ENCODE data around the gene NTRK2. TPM values are rescaled to one million over a fixed set of nuclear protein-coding genes. Genes with fewer than 3 reads are reported as not detected.

NTRK2 gene
- total RNA-seq, 1 donor from 2014 or later, result 3.8 TPM

GRCh38 chr9:84703793-84704192, 34.3 kb downstream of the NTRK2 start:
- H3K36me3 ChIP-seq, result no peaks in the 10 kb centered on the region
- TF ChIP-seq, protein P1, sequence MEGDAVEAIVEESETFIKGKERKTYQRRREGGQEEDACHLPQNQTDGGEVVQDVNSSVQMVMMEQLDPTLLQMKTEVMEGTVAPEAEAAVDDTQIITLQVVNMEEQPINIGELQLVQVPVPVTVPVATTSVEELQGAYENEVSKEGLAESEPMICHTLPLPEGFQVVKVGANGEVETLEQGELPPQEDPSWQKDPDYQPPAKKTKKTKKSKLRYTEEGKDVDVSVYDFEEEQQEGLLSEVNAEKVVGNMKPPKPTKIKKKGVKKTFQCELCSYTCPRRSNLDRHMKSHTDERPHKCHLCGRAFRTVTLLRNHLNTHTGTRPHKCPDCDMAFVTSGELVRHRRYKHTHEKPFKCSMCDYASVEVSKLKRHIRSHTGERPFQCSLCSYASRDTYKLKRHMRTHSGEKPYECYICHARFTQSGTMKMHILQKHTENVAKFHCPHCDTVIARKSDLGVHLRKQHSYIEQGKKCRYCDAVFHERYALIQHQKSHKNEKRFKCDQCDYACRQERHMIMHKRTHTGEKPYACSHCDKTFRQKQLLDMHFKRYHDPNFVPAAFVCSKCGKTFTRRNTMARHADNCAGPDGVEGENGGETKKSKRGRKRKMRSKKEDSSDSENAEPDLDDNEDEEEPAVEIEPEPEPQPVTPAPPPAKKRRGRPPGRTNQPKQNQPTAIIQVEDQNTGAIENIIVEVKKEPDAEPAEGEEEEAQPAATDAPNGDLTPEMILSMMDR (IDR thresholded peaks at IDR 0.05; ENCODE audit: borderline replicate concordance), result no peak
- H3K4me3 ChIP-seq, result no peak overlapping the region
- H3K27me3 ChIP-seq (ENCODE audit: low read depth), result peaks cover 13% of the 10 kb centered on the region
- no peaks in the 10 kb centered on the region for H3K4me1 ChIP-seq
- no peak for DNase-seq
- H3K9me3 ChIP-seq (replicated peaks), result no peaks in the 10 kb centered on the region
- intact Hi-C loops (cut with micrococcal nuclease), result no loop called here
- H3K27ac ChIP-seq (replicated peaks), result no peak overlapping the region

- H3K36me3 ChIP-seq, result no peaks in the 10 kb centered on the region
- DNase-seq, result no peak
- no peaks in the 10 kb centered on the region for H3K4me1 ChIP-seq
- no peak overlapping the region for H3K27ac ChIP-seq (replicated peaks)
- H3K4me3 ChIP-seq, result no peak overlapping the region
- no peaks in the 10 kb centered on the region for H3K9me3 ChIP-seq (replicated peaks)
- H3K27me3 ChIP-seq (ENCODE audit: low read depth), result peaks cover 13% of the 10 kb centered on the region
- TF ChIP-seq, protein P1 (IDR thresholded peaks at IDR 0.05; ENCODE audit: borderline replicate concordance), result no peak
- intact Hi-C loops (cut with micrococcal nuclease), result no loop called here
These were observed 35.6 kb downstream of the NTRK2 start for GRCh38 chr9:84705128-84705527.

DNA sequence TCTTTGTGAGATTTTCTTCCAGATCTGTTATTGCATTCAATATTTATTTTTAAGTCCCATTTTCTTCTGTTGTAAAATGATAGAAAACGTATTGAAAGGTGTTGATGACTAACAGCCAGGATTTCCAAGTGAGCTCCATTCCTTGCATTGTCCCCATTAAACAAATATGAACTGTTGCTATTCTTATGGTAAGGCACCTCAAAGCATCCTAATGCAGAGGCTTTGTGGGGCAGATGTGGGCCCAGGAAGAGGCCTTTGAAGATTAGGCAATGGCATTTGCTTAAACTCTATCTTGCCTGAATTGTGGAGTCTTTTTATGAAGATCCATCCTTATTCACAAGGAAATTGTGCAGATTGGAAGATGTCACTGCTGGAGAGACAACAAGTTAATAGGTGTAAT, 38.9 kb downstream of the NTRK2 start:
- Histone ChIP-seq H3K27ac (replicated peaks) (no peak overlapping the region), H3K27me3 (ENCODE audit: low read depth) (peaks cover 7% of the 10 kb centered on the region), H3K9me3 (replicated peaks) (no peaks in the 10 kb centered on the region), H3K4me1 (peaks cover 17% of the 10 kb centered on the region), H3K4me3 (no peak overlapping the region), H3K36me3 (no peaks in the 10 kb centered on the region)
- DNase-seq, result no peak
- TF ChIP-seq, protein P1 (IDR thresholded peaks at IDR 0.05; ENCODE audit: borderline replicate concordance), result no peak
- intact Hi-C loops (cut with micrococcal nuclease), result no loop called here

DNA sequence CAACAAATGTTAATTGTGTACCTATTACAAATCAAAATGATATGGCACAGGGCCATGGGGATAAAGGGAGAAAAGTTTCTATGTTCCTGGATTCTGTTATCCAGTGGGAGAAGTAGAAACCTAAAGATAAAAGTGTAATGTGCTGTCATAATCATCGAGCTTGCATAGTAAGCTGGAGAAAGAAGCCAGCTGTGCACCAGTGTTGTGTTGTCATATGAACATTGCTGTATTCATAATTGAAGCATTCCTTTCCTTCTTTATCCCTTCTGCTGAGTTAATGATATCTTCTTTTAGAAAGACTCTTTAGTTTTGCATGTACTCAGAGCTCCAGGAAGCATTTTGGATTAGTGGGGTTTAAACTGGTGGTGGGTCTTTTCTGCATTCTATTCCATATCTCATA, 39.5 kb downstream of the NTRK2 start:
- Histone ChIP-seq H3K27ac (replicated peaks) (no peak overlapping the region), H3K9me3 (replicated peaks) (no peaks in the 10 kb centered on the region), H3K4me1 (peaks cover 17% of the 10 kb centered on the region), H3K36me3 (no peaks in the 10 kb centered on the region), H3K27me3 (ENCODE audit: low read depth) (peaks cover 7% of the 10 kb centered on the region), H3K4me3 (no peak overlapping the region)
- DNase-seq, result no peak
- TF ChIP-seq, protein P1 (IDR thresholded peaks at IDR 0.05; ENCODE audit: borderline replicate concordance), result no peak
- intact Hi-C loops (cut with micrococcal nuclease), result no loop called here

DNA sequence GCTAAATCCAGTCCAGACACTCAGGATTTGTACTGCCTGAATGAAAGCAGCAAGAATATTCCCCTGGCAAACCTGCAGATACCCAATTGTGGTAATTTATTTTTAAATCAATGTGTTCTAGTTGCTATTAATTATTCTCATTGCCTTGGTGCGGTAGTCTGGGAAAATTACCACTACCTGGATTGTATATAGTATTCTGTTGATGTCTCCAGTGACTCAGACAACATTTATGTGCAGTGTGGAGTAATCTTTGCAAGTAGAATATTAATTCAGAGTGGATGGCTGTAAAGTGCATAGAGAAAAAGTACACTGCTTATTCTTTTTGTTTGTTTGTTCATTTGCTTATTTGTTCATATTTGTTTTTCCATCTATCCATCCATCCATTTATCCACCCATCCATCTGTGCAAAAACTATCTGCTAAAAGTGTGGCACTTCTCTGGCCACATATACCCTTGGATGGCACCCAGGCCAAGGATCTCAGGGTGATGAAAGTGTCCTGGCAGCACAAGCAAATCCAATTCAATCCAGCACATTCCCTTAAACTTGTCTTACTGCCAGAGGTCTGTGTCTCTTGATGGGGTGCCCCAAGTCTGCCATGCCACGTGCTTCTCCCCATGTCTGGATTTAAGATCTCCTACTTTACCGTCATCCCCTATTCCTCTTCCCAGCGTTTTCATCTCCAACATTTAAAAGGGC, 41.3 kb downstream of the NTRK2 start:
- TF ChIP-seq, protein P1 (IDR thresholded peaks at IDR 0.05; ENCODE audit: borderline replicate concordance), result no peak
- peaks cover 17% of the 10 kb centered on the region for H3K4me1 ChIP-seq
- H3K36me3 ChIP-seq, result no peaks in the 10 kb centered on the region
- H3K4me3 ChIP-seq, result no peak overlapping the region
- peak; percentile 25 for DNase-seq
- peaks cover 3% of the 10 kb centered on the region for H3K27me3 ChIP-seq (ENCODE audit: low read depth)
- H3K27ac ChIP-seq (replicated peaks), result no peak overlapping the region
- H3K9me3 ChIP-seq (replicated peaks), result no peaks in the 10 kb centered on the region
- intact Hi-C loops (cut with micrococcal nuclease), result no loop called here

Data from left ventricle myocardium inferior (tissue), 1 donor.